SU-DHL-6 (cell line): ENCODE results near the gene CNTN4.

Experiments
- H2AFZ ChIP-seq: fragments of 200-600 bp; sonication (generic); 2 replicates; pipeline ENCODE4 v1.6.1; 2014; ENCODE audit warnings: low read depth, mild to moderate bottlenecking, moderate library complexity, mixed read lengths, antibody characterized with exemption, low read length; ENCODE audit not compliant: severe bottlenecking
- H3F3A ChIP-seq: fragments of 200-600 bp; shearing (Covaris generic); 2 replicates; pipeline ENCODE4 v1.6.0; 2016; ENCODE audit warnings: antibody characterized with exemption, mild to moderate bottlenecking; ENCODE audit not compliant: insufficient read depth
- H3K27ac ChIP-seq: fragments of 200-600 bp; sonication (generic); 2 replicates; pipeline ENCODE4 v1.5.1; 2016; ENCODE audit warnings: low read depth, mild to moderate bottlenecking, low read length, moderate library complexity, mixed read lengths
- H3K27me3 ChIP-seq: fragments of 200-600 bp; sonication (generic), shearing (Covaris generic); 2 replicates; pipeline ENCODE4 v1.6.0; 2014; ENCODE audit warnings: mild to moderate bottlenecking, low read length
- H3K36me3 ChIP-seq: fragments of 200-600 bp; sonication (generic); 2 replicates; pipeline ENCODE4 v1.6.1; 2014; ENCODE audit warnings: mild to moderate bottlenecking, low read length, mixed read lengths
- H3K4me2 ChIP-seq: fragments of 300-600, 200-600 bp; shearing (Covaris generic), sonication (generic); 2 replicates; pipeline ENCODE4 v1.6.0; 2014; ENCODE audit warnings: low read length, low read depth, mild to moderate bottlenecking; ENCODE audit not compliant: poor library complexity, severe bottlenecking
- H3K4me3 ChIP-seq: fragments of 200-600 bp; sonication (generic); 2 replicates; pipeline ENCODE4 v1.5.1; 2014; ENCODE audit warnings: antibody characterized with exemption, low read length, mild to moderate bottlenecking, mixed read lengths; ENCODE audit not compliant: insufficient read depth, poor library complexity, severe bottlenecking
- H3K79me2 ChIP-seq: fragments of 200-600 bp; sonication (generic); 2 replicates; pipeline ENCODE4 v1.6.1; 2014; ENCODE audit warnings: mild to moderate bottlenecking, low read length, moderate library complexity; ENCODE audit not compliant: insufficient read depth
- H3K9ac ChIP-seq: fragments of 200-600 bp; sonication (generic); 2 replicates; pipeline ENCODE4 v1.7.0; 2014; ENCODE audit warnings: mild to moderate bottlenecking, low read length
- H3K9me2 ChIP-seq: fragments of 200-600 bp; sonication (generic); replicated peaks from 2 replicates; pipeline ENCODE4 v1.6.1; 2014; ENCODE audit warnings: low read length; ENCODE audit not compliant: insufficient read depth
- H3K9me3 ChIP-seq: fragments of 200-600 bp; sonication (generic); 2 replicates; pipeline ENCODE4 v1.6.1; 2014; ENCODE audit warnings: low read length, mixed read lengths; ENCODE audit not compliant: insufficient read depth
- H4K20me1 ChIP-seq: fragments of 200-600 bp; sonication (generic); 2 replicates; pipeline ENCODE4 v1.6.1; 2014; ENCODE audit warnings: low read depth, mild to moderate bottlenecking, antibody characterized with exemption, low read length, moderate library complexity, mixed read lengths
- EZH2phosphoT487 ChIP-seq: fragments of 200-600 bp; sonication (generic), shearing (Covaris generic); conservative IDR thresholded peaks from 2 replicates; pipeline ENCODE4 v1.6.1; 2018; ENCODE audit warnings: mild to moderate bottlenecking, antibody characterized with exemption, low read length, moderate library complexity, mixed read lengths
- TF ChIP-seq, protein P1 (sequence below): fragments of 200-600 bp; sonication (generic); IDR thresholded peaks from one replicate; pipeline ENCODE4 v1.5.1; 2017; ENCODE audit warnings: antibody characterized with exemption, mild to moderate bottlenecking, low read length, moderate library complexity; ENCODE audit not compliant: insufficient read depth, poor library complexity, severe bottlenecking

Gene CNTN4

DNA sequence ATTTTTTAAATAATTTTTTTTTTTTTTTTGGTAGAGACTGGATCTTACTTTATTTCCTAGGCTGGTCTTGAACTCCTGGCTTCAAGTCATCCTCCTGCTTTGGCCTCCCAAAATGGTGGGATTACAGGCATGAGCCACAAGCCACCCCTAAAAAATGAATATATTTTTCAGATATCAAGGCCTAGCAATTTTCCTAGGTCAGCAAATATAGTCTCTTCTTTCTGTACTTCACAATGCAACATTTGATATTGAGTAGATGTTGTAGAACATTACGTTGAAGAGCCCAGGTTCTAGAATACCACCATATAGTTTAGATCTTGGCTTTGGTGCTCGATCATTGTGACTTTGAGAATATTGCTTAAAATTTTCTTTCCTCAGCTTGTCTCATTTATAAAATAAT lies 437.9 kb downstream of the CNTN4 start:
- H3K27ac ChIP-seq, result no peak overlapping the region

DNA sequence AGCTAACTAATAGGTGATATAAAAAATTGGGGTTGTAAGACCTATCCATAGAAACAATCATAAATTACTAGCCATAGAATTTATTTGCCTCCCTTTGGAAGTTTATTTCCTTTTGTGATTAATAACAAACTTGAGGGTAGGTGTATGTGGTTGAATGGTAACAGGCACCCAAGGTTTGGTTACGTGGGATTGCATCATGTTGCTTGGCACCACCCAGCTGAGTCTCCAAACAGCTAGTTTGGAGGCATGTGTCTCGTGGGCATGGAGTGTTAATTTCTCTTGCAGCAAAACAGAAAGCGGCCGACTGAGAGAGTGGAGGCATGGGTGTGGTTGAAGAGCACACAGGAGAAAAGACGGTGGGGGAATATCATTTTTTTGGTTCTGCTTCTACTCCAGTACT lies 441.4 kb downstream of the CNTN4 start:
- H2AFZ ChIP-seq, result no peak overlapping the region
- H3K4me3 ChIP-seq, result no peak overlapping the region
- no peaks in the 10 kb centered on the region for H3K9me3 ChIP-seq
- H3K79me2 ChIP-seq, result no peaks in the 10 kb centered on the region
- no peak overlapping the region for H3K4me2 ChIP-seq
- no peaks in the 10 kb centered on the region for H3K27me3 ChIP-seq
- no peaks in the 10 kb centered on the region for H3K9me2 ChIP-seq
- no peak overlapping the region for H3K27ac ChIP-seq
- H4K20me1 ChIP-seq, result no peaks in the 10 kb centered on the region
- TF ChIP-seq, protein P1, sequence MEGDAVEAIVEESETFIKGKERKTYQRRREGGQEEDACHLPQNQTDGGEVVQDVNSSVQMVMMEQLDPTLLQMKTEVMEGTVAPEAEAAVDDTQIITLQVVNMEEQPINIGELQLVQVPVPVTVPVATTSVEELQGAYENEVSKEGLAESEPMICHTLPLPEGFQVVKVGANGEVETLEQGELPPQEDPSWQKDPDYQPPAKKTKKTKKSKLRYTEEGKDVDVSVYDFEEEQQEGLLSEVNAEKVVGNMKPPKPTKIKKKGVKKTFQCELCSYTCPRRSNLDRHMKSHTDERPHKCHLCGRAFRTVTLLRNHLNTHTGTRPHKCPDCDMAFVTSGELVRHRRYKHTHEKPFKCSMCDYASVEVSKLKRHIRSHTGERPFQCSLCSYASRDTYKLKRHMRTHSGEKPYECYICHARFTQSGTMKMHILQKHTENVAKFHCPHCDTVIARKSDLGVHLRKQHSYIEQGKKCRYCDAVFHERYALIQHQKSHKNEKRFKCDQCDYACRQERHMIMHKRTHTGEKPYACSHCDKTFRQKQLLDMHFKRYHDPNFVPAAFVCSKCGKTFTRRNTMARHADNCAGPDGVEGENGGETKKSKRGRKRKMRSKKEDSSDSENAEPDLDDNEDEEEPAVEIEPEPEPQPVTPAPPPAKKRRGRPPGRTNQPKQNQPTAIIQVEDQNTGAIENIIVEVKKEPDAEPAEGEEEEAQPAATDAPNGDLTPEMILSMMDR, result no peak
- TF ChIP-seq EZH2phosphoT487, result no peak
- H3F3A ChIP-seq, result no peaks in the 10 kb centered on the region
- no peaks in the 10 kb centered on the region for H3K36me3 ChIP-seq
- no peak overlapping the region for H3K9ac ChIP-seq

More for the DNA sequence above, 437.9 kb downstream of the CNTN4 start:
- no peak overlapping the region for H3K4me3 ChIP-seq
- H4K20me1 ChIP-seq, result no peaks in the 10 kb centered on the region
- no peaks in the 10 kb centered on the region for H3K9me3 ChIP-seq
- H3K79me2 ChIP-seq, result no peaks in the 10 kb centered on the region
- H3K36me3 ChIP-seq, result no peaks in the 10 kb centered on the region
- no peak overlapping the region for H2AFZ ChIP-seq
- no peak overlapping the region for H3K9ac ChIP-seq
- no peaks in the 10 kb centered on the region for H3F3A ChIP-seq
- no peak overlapping the region for H3K4me2 ChIP-seq
- no peaks in the 10 kb centered on the region for H3K9me2 ChIP-seq
- TF ChIP-seq, protein P1, result no peak
- no peak for TF ChIP-seq EZH2phosphoT487
- H3K27me3 ChIP-seq, result no peaks in the 10 kb centered on the region

DNA sequence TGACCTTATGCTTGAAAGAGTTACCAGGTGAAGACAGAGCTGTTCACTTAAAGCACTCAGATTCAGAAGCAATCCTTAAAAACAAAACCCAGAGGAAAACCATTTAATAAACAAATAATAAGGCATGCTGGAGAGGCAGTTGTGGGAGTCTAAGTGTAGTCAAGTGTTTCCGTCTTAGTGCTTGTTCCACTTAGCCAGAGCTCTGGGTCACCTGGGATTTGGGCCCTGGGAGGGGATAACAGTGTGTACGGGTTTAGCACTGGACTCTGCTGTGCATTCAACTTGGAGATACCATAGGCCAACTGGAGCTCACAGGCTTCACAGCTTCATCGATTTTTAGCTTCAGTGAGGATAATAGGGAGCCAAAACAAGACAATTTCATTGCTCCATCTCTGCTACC lies 444.6 kb downstream of the CNTN4 start:
- Histone ChIP-seq H3F3A (no peaks in the 10 kb centered on the region), H3K9me2 (no peaks in the 10 kb centered on the region), H4K20me1 (no peaks in the 10 kb centered on the region), H3K27ac (no peak overlapping the region), H2AFZ (no peak overlapping the region), H3K27me3 (no peaks in the 10 kb centered on the region), H3K4me2 (no peak overlapping the region), H3K4me3 (no peak overlapping the region), H3K36me3 (no peaks in the 10 kb centered on the region), H3K79me2 (no peaks in the 10 kb centered on the region), H3K9ac (no peak overlapping the region), H3K9me3 (no peaks in the 10 kb centered on the region)
- TF ChIP-seq, protein P1, result no peak
- TF ChIP-seq EZH2phosphoT487, result no peak

DNA sequence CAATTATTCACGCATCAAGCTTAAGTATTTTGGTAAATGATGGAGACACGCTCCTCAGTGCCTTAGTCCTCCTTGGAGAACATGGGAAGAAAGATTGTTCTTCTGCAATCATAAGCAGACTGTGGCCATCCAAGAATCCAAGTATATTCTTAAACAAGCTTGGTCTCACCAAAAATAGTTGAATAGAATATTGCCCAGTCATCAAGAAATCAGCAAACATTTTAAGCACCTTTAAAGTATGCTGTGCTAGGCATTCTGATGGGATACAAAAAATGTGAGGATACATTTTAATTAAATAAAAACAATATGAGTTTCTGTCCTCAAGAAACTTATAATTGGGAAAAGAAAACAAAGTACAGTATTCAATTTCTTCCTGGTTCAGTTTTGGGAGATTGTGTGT lies 445.5 kb downstream of the CNTN4 start:
- TF ChIP-seq, protein P1, result no peak
- TF ChIP-seq EZH2phosphoT487, result no peak
- Histone ChIP-seq H3K9ac (no peak overlapping the region), H3K4me2 (no peak overlapping the region), H3K9me2 (no peaks in the 10 kb centered on the region), H3K27ac (no peak overlapping the region), H4K20me1 (no peaks in the 10 kb centered on the region), H3K36me3 (no peaks in the 10 kb centered on the region), H3K27me3 (no peaks in the 10 kb centered on the region), H3K79me2 (no peaks in the 10 kb centered on the region), H2AFZ (no peak overlapping the region), H3K4me3 (no peak overlapping the region), H3F3A (no peaks in the 10 kb centered on the region), H3K9me3 (no peaks in the 10 kb centered on the region)
